ENCODE data around the gene GRIP2. TPM values are rescaled to one million over a fixed set of nuclear protein-coding genes. Genes with fewer than 3 reads are reported as not detected.

Gene GRIP2
- total RNA-seq, 1 donor from 2014 or later, result 11.2 TPM

- no peak for DNase-seq (ENCODE audit: low spot score, unreplicated experiment)
- TF ChIP-seq CTCF (IDR thresholded peaks at IDR 0.05; ENCODE audit: unreplicated experiment), result no peak
- Mint-ChIP-seq H3K27me3 (no peaks in the 10 kb centered on the region), H3K4me3 (ENCODE audit: low read depth) (no peak overlapping the region), H3K4me1 (ENCODE audit: low read depth) (no peaks in the 10 kb centered on the region), H3K27ac (no peak overlapping the region), H3K36me3 (ENCODE audit: insufficient read depth) (peaks cover 34% of the 10 kb centered on the region), H3K9me3 (ENCODE audit: low read depth) (no peaks in the 10 kb centered on the region)
Observed at GRCh38 chr3:14448756-14449727, 91.1 kb downstream of the GRIP2 start.

- Mint-ChIP-seq H3K9me3 (ENCODE audit: low read depth) (no peaks in the 10 kb centered on the region), H3K27me3 (no peaks in the 10 kb centered on the region), H3K4me1 (ENCODE audit: low read depth) (no peaks in the 10 kb centered on the region), H3K4me3 (ENCODE audit: low read depth) (no peak overlapping the region), H3K36me3 (ENCODE audit: insufficient read depth) (peaks cover 35% of the 10 kb centered on the region), H3K27ac (no peak overlapping the region)
- TF ChIP-seq CTCF (IDR thresholded peaks at IDR 0.05; ENCODE audit: unreplicated experiment), result no peak
- no peak for DNase-seq (ENCODE audit: low spot score, unreplicated experiment)
Observed at GRCh38 chr3:14448063-14448462, 92.1 kb downstream of the GRIP2 start.

- peaks cover 35% of the 10 kb centered on the region for H3K36me3 Mint-ChIP-seq (ENCODE audit: insufficient read depth)
- H3K4me1 Mint-ChIP-seq (ENCODE audit: low read depth), result no peaks in the 10 kb centered on the region
Observed at GRCh38 chr3:14446988-14447570, 93.1 kb downstream of the GRIP2 start.

GRCh38 chr3:14445773-14446172, 94.4 kb downstream of the GRIP2 start:
- Mint-ChIP-seq H3K27ac (no peak overlapping the region), H3K36me3 (ENCODE audit: insufficient read depth) (peaks cover 29% of the 10 kb centered on the region), H3K4me1 (ENCODE audit: low read depth) (no peaks in the 10 kb centered on the region), H3K9me3 (ENCODE audit: low read depth) (no peaks in the 10 kb centered on the region), H3K4me3 (ENCODE audit: low read depth) (no peak overlapping the region), H3K27me3 (no peaks in the 10 kb centered on the region)
- no peak for TF ChIP-seq CTCF (IDR thresholded peaks at IDR 0.05; ENCODE audit: unreplicated experiment)
- no peak for DNase-seq (ENCODE audit: low spot score, unreplicated experiment)

More at GRCh38 chr3:14446988-14447570, 93.1 kb downstream of the GRIP2 start:
- no peak overlapping the region for H3K27ac Mint-ChIP-seq
- no peaks in the 10 kb centered on the region for H3K9me3 Mint-ChIP-seq (ENCODE audit: low read depth)
- H3K4me3 Mint-ChIP-seq (ENCODE audit: low read depth), result no peak overlapping the region
- H3K27me3 Mint-ChIP-seq, result no peaks in the 10 kb centered on the region
- no peak for TF ChIP-seq CTCF (IDR thresholded peaks at IDR 0.05; ENCODE audit: unreplicated experiment)
- no peak for DNase-seq (ENCODE audit: low spot score, unreplicated experiment)

- H3K36me3 Mint-ChIP-seq (ENCODE audit: insufficient read depth), result peaks cover 29% of the 10 kb centered on the region
- H3K4me1 Mint-ChIP-seq (ENCODE audit: low read depth), result peaks cover 3% of the 10 kb centered on the region
- H3K9me3 Mint-ChIP-seq (ENCODE audit: low read depth), result no peaks in the 10 kb centered on the region
- H3K27me3 Mint-ChIP-seq, result no peaks in the 10 kb centered on the region
- H3K27ac Mint-ChIP-seq, result peak overlapping the region; percentile 81
- no peak for DNase-seq (ENCODE audit: low spot score, unreplicated experiment)
- no peak for TF ChIP-seq CTCF (IDR thresholded peaks at IDR 0.05; ENCODE audit: unreplicated experiment)
- H3K4me3 Mint-ChIP-seq (ENCODE audit: low read depth), result no peak overlapping the region
Observed at GRCh38 chr3:14444380-14444779, 95.8 kb downstream of the GRIP2 start.

Measured in progenitor cell of endocrine pancreas (in vitro differentiated cells).